GM20000 (cell line): Measurements from ENCODE around the gene RTL1.

Source experiments
- DNase-seq: peaks from one replicate; pipeline ENCODE4 v3.0.0; 2012; ENCODE audit warnings: low spot score
- CTCF ChIP-seq: IDR thresholded peaks from 2 replicates; pipeline ENCODE4 v1.5.1; 2012; ENCODE audit warnings: mild to moderate bottlenecking, control low read depth; ENCODE audit errors: extremely low read depth, missing control alignments

Gene RTL1

GRCh38 chr14:100836941-100837804 lies 66.3 kb downstream of the RTL1 start:
- no peak for DNase-seq
- TF ChIP-seq CTCF: no peak

- no peak for TF ChIP-seq CTCF
- DNase-seq: no peak
Measured at GRCh38 chr14:100836311-100836805, 67.2 kb downstream of the RTL1 start.

- no peak for DNase-seq
- no peak for TF ChIP-seq CTCF
Measured at GRCh38 chr14:100835548-100836310, 67.8 kb downstream of the RTL1 start.

GRCh38 chr14:100834794-100835547 lies 68.6 kb downstream of the RTL1 start:
- TF ChIP-seq CTCF: no peak
- DNase-seq: no peak

- no peak for DNase-seq
- TF ChIP-seq CTCF: no peak
Measured at GRCh38 chr14:100834082-100834793, 69.3 kb downstream of the RTL1 start.

GRCh38 chr14:100832311-100832960 lies 71.1 kb downstream of the RTL1 start:
- TF ChIP-seq CTCF: no peak
- no peak for DNase-seq
